ENCODE measurements around the gene CDON. TPM values are rescaled to one million over a fixed set of nuclear protein-coding genes. Genes with fewer than 3 reads are reported as not detected.

The CDON gene
- total RNA-seq, 1 experiment from 2014 or later: 34.1 TPM

DNA sequence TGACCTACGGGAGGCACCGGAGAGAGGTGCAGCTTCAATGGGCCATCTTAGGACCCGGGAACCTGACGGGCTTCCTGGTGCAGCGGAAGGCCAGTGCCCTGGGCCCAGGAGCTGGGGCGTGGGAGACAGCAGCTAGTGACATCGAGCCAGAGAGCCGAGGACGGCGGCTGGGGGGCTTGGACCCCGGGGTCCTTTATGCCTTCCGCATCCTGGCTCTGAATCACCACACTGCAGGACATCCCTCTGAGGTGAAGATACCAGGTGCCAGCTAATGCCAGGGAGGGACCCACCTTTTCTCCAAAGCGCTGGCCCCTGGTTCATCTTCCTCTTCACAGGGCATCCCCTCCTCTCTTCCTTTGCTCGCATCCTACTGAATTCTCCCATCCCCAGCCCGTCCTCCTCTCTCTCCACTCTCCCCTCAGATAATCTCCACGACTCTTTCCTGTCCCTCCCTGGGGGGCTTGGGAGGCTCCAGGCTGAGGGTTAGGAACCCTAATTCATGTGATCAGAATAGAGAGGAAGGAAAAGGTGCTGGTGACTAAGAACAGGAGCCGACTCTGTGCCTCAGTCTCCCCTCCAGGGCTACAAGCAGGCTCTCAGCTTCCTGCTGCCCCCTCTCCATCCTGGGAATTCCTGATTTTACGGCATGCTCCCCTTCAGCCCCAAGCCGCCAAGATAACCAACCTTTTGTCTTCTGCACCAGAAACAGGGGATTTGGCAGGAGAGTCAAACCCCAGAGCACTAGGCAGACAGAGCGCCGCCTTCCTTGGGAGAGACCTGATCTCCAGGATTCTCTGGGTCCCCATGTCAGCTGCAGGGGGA, 108.3 kb downstream of the CDON start (continued):
- TF ChIP-seq, protein P1, sequence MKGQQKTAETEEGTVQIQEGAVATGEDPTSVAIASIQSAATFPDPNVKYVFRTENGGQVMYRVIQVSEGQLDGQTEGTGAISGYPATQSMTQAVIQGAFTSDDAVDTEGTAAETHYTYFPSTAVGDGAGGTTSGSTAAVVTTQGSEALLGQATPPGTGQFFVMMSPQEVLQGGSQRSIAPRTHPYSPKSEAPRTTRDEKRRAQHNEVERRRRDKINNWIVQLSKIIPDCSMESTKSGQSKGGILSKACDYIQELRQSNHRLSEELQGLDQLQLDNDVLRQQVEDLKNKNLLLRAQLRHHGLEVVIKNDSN (CRISPR knock-in tag; IDR thresholded peaks at IDR 0.05): no peak
- TF ChIP-seq, protein P2, sequence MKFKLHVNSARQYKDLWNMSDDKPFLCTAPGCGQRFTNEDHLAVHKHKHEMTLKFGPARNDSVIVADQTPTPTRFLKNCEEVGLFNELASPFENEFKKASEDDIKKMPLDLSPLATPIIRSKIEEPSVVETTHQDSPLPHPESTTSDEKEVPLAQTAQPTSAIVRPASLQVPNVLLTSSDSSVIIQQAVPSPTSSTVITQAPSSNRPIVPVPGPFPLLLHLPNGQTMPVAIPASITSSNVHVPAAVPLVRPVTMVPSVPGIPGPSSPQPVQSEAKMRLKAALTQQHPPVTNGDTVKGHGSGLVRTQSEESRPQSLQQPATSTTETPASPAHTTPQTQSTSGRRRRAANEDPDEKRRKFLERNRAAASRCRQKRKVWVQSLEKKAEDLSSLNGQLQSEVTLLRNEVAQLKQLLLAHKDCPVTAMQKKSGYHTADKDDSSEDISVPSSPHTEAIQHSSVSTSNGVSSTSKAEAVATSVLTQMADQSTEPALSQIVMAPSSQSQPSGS (CRISPR knock-in tag; IDR thresholded peaks at IDR 0.05; ENCODE audit: borderline replicate concordance, low read depth): no peak
- TF ChIP-seq FOXP1 (CRISPR knock-in tag; IDR thresholded peaks at IDR 0.05; ENCODE audit: borderline replicate concordance) (no peak), ZNF232 (CRISPR knock-in tag; IDR thresholded peaks at IDR 0.05) (no peak), RELA (CRISPR knock-in tag; IDR thresholded peaks at IDR 0.05; ENCODE audit: borderline replicate concordance) (no peak), FOXK1 (CRISPR knock-in tag; IDR thresholded peaks at IDR 0.05) (no peak), SMAD3 (CRISPR knock-in tag; IDR thresholded peaks at IDR 0.05; ENCODE audit: borderline replicate concordance) (no peak), TEAD4 (CRISPR knock-in tag; IDR thresholded peaks at IDR 0.05) (no peak)
- TF ChIP-seq, protein P3, sequence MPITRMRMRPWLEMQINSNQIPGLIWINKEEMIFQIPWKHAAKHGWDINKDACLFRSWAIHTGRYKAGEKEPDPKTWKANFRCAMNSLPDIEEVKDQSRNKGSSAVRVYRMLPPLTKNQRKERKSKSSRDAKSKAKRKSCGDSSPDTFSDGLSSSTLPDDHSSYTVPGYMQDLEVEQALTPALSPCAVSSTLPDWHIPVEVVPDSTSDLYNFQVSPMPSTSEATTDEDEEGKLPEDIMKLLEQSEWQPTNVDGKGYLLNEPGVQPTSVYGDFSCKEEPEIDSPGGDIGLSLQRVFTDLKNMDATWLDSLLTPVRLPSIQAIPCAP (CRISPR knock-in tag; IDR thresholded peaks at IDR 0.05): no peak
- TF ChIP-seq, protein P4, sequence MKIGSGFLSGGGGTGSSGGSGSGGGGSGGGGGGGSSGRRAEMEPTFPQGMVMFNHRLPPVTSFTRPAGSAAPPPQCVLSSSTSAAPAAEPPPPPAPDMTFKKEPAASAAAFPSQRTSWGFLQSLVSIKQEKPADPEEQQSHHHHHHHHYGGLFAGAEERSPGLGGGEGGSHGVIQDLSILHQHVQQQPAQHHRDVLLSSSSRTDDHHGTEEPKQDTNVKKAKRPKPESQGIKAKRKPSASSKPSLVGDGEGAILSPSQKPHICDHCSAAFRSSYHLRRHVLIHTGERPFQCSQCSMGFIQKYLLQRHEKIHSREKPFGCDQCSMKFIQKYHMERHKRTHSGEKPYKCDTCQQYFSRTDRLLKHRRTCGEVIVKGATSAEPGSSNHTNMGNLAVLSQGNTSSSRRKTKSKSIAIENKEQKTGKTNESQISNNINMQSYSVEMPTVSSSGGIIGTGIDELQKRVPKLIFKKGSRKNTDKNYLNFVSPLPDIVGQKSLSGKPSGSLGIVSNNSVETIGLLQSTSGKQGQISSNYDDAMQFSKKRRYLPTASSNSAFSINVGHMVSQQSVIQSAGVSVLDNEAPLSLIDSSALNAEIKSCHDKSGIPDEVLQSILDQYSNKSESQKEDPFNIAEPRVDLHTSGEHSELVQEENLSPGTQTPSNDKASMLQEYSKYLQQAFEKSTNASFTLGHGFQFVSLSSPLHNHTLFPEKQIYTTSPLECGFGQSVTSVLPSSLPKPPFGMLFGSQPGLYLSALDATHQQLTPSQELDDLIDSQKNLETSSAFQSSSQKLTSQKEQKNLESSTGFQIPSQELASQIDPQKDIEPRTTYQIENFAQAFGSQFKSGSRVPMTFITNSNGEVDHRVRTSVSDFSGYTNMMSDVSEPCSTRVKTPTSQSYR (CRISPR knock-in tag; IDR thresholded peaks at IDR 0.05): no peak

DNA sequence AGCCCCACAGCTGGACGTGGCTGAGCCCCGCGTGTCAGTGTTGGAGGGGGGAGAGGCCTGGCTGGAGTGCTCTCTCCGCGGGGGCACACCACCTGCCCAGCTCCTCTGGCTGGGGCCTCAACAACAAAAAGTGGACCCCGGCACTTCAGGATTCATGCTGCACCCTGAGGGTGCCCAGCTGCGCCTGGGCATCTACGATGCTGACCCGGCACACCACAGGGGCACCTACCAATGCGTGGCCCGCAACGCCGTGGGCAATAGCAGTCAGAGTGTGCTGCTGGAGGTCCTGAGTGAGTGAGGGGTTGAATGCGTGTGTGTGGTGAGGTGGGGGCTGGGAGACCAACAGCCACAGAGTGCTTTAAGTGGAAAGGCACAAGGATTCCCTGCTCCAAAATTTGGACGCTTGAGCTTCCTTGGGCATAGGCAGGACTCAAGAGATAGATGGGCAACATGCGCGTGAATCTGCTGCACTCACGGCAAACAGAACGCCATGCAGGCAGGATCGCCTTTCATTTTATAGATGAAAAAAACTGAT, 109.2 kb downstream of the CDON start:
- H3K4me3 Mint-ChIP-seq: no peak overlapping the region
- no peaks in the 10 kb centered on the region for H3K27me3 Mint-ChIP-seq (ENCODE audit: low read depth)
- TF ChIP-seq SMAD3 (CRISPR knock-in tag; IDR thresholded peaks at IDR 0.05; ENCODE audit: borderline replicate concordance) (no peak), ESRRA (CRISPR knock-in tag; IDR thresholded peaks at IDR 0.05; ENCODE audit: borderline replicate concordance) (no peak)
- CTCF ChIA-PET: no interaction called here
- POLR2A ChIA-PET: no interaction called here
- no peaks in the 10 kb centered on the region for H3K36me3 Mint-ChIP-seq
- no peak for DNase-seq (ENCODE audit: low spot score)
- no peak for ATAC-seq
- no peaks in the 10 kb centered on the region for H3K9me3 Mint-ChIP-seq
- peaks cover 8% of the 10 kb centered on the region; the same call in 1 of the 2 replicates for H3K4me1 Mint-ChIP-seq
- H3K27ac Mint-ChIP-seq: no peak overlapping the region

DNA sequence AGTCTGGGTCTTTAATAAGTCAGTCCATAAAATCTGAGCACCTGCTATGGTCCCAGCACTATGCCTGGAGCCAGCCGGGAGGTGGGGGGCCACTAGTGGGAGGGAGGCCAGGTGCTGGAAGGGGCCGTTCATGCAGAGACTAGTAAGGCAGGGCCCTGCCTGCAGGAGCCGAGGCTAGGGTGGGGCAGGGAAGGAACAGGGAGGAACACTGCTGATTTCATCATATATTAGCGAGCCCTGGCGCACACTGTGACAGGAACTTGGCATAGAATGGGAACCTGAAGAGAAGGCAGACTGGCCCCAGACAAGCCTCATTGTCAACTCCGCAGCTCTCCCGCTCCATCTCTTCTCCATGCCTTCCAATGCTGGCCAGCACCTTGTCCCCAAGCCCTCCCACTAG, 109.7 kb downstream of the CDON start:
- H3K36me3 Mint-ChIP-seq: no peaks in the 10 kb centered on the region
- no peak overlapping the region for H3K27ac Mint-ChIP-seq
- peaks cover 8% of the 10 kb centered on the region; the same call in 1 of the 2 replicates for H3K4me1 Mint-ChIP-seq
- H3K27me3 Mint-ChIP-seq (ENCODE audit: low read depth): no peaks in the 10 kb centered on the region
- H3K4me3 Mint-ChIP-seq: no peak overlapping the region
- ATAC-seq (no peak), DNase-seq (ENCODE audit: low spot score) (no peak)
- POLR2A ChIA-PET: no interaction called here
- CTCF ChIA-PET: interaction anchor here (1.6 kb wide), 1 partner anchor 11 kb away, joined by 8 read pairs; no protein-coding TSS in a partner anchor
- H3K9me3 Mint-ChIP-seq: no peaks in the 10 kb centered on the region
- TF ChIP-seq NR3C1 (CRISPR knock-in tag; conservative IDR thresholded peaks at IDR 0.05; ENCODE audit: low read depth): no peak
- TF ChIP-seq, protein P2 (CRISPR knock-in tag; IDR thresholded peaks at IDR 0.05; ENCODE audit: borderline replicate concordance, low read depth): no peak
- no peak for TF ChIP-seq FOXJ3 (CRISPR knock-in tag; IDR thresholded peaks at IDR 0.05; ENCODE audit: borderline replicate concordance)
- TF ChIP-seq, protein P3 (CRISPR knock-in tag; IDR thresholded peaks at IDR 0.05): no peak
- no peak for TF ChIP-seq ZNF317 (CRISPR knock-in tag; IDR thresholded peaks at IDR 0.05; ENCODE audit: borderline replicate concordance, low read depth)
- TF ChIP-seq, protein P5, sequence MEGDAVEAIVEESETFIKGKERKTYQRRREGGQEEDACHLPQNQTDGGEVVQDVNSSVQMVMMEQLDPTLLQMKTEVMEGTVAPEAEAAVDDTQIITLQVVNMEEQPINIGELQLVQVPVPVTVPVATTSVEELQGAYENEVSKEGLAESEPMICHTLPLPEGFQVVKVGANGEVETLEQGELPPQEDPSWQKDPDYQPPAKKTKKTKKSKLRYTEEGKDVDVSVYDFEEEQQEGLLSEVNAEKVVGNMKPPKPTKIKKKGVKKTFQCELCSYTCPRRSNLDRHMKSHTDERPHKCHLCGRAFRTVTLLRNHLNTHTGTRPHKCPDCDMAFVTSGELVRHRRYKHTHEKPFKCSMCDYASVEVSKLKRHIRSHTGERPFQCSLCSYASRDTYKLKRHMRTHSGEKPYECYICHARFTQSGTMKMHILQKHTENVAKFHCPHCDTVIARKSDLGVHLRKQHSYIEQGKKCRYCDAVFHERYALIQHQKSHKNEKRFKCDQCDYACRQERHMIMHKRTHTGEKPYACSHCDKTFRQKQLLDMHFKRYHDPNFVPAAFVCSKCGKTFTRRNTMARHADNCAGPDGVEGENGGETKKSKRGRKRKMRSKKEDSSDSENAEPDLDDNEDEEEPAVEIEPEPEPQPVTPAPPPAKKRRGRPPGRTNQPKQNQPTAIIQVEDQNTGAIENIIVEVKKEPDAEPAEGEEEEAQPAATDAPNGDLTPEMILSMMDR (IDR thresholded peaks at IDR 0.05): no peak
